Thyroid gland (tissue), 4 donors: ENCODE measurements around the gene IL3RA.

Source experiments
- CTCF ChIP-seq, 6 experiments: fragments of 200-600 bp in 3 of 6; fragments of 450-650 bp in 3 of 6; sonication (generic) in 3 of 6; IDR thresholded peaks; one replicate each; pipeline ENCODE4 v1.5.1; 2016 to 2019; ENCODE audit warnings: antibody characterized with exemption in 6 of 6, mild to moderate bottlenecking in 2 of 6, inconsistent platforms in 1 of 6, moderate library complexity in 1 of 6
- POLR2A ChIP-seq, 2 donors: fragments of 450-650 bp; IDR thresholded peaks; one replicate each; pipeline ENCODE4 v1.6.1; 2017; ENCODE audit warnings: antibody characterized with exemption in 2 of 2, mild to moderate bottlenecking in 2 of 2, moderate library complexity in 1 of 2

- TF ChIP-seq CTCF (IDR thresholded peaks at IDR 0.05) (no peak), POLR2A (IDR thresholded peaks at IDR 0.05) (no peak)
These were observed 29.5 kb upstream of the IL3RA start for GRCh38 chrX:1306909-1307625.
